Measurements from ENCODE around the gene ZNF140.
A peak's percentile ranks its signal among the peaks of the same experiment; 100 is the strongest.

ZNF140 gene

DNA sequence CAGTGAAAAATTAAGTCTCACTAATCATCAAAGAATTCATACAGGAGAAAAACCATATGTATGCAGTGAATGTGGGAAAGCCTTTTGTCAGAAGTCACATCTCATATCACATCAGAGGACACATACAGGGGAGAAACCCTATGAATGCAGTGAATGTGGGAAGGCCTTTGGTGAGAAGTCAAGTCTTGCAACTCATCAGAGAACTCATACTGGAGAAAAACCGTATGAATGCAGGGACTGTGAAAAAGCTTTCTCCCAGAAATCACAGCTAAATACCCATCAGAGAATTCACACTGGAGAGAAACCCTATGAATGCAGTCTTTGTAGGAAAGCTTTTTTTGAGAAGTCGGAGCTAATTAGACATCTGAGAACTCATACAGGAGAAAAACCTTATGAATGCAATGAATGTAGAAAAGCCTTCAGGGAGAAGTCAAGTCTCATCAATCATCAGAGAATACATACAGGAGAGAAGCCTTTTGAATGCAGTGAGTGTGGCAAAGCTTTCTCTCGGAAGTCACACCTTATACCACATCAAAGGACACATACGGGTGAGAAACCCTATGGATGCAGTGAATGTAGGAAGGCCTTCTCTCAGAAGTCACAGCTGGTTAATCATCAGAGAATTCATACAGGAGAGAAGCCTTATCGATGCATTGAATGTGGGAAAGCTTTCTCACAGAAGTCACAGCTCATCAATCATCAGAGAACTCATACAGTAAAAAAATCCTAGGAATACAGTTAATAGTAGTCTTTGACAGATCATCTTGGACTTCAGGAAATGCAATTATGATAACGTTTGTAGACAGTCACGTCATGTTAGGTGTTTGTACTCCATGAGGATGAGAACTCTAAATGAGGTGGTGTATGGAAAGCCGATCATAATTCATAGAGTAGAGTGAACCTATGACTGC lies 22.3 kb upstream of the ZNF140 start:
- H3K4me3 ChIP-seq (ENCODE audit: control insufficient read depth in 1 of 7, extremely low read depth in 1 of 7, insufficient read depth in 4 of 7, low read depth in 2 of 7, low read length in 6 of 7) = peak overlapping the region in 1 of 7 experiments; percentile 48
- no peaks in the 10 kb centered on the region for H3K4me1 ChIP-seq (ENCODE audit: control extremely low read depth in 1 of 4, control insufficient read depth in 4 of 4, insufficient read depth in 4 of 4, low read length in 3 of 4)
- no peaks in the 10 kb centered on the region for H3K27me3 ChIP-seq (replicated peaks in 2 of 5; ENCODE audit: control insufficient read depth in 4 of 5, insufficient read depth in 5 of 5, low read length in 4 of 5)
- H3K36me3 ChIP-seq (ENCODE audit: control insufficient read depth in 4 of 4, insufficient read depth in 4 of 4, low read length in 3 of 4) = peaks cover 16 to 69% (median 31%) of the 10 kb centered on the region in 4 experiments
- peaks cover 37 to 92% (median 56%) of the 10 kb centered on the region in 5 experiments for H3K9me3 ChIP-seq (ENCODE audit: control extremely low read depth in 1 of 5, control insufficient read depth in 4 of 5, insufficient read depth in 2 of 5, low read depth in 1 of 5, low read length in 4 of 5)
- DNase-seq = peak in 2 of 3 donors; percentile 23 to 29
- 100% methylated on average over 3 of the region's 8 CpGs for WGBS (ENCODE audit: insufficient coverage)
- ChIA-PET CTCF (interaction anchor here (1.3 to 2.1 kb wide), 3 partner anchors 13 to 71 kb away, joined by 3 to 5 read pairs (median 5); no protein-coding TSS in a partner anchor), POLR2A (no interaction called here)
- no peak overlapping the region for H3K27ac ChIP-seq (ENCODE audit: insufficient read depth in 1 of 2, low read depth in 1 of 2, low read length in 2 of 2, poor library complexity in 1 of 2, severe bottlenecking in 2 of 2)

DNA sequence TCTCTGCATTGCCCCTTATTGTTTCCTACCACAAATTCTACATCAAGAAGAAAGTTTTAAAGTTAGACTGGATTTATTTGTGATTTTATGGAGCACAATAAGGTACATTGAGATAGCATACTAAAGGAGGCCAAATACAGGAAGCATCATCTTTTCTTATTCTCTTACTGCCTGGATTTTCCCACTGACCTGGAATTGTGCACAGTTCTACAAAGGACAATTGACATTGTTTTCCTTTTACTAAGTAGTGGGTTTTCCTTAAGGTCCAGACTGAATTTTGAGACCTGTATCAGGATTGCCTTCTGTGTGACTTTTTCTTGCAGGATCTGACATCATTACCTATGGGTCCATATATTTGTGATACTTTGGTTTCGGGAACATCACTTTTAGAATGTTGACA lies 18.8 kb upstream of the ZNF140 start:
- peaks cover 10 to 40% (median 17%) of the 10 kb centered on the region in 4 experiments for H3K36me3 ChIP-seq (ENCODE audit: control insufficient read depth in 4 of 4, insufficient read depth in 4 of 4, low read length in 3 of 4)
- no peaks in the 10 kb centered on the region for H3K27me3 ChIP-seq (replicated peaks in 2 of 5; ENCODE audit: control insufficient read depth in 4 of 5, insufficient read depth in 5 of 5, low read length in 4 of 5)
- ChIA-PET POLR2A (no interaction called here), CTCF (no interaction called here)
- no peak for DNase-seq
- 100% methylated on average over 1 of the region's 1 CpG for WGBS (ENCODE audit: insufficient coverage)
- no peaks in the 10 kb centered on the region for H3K4me1 ChIP-seq (ENCODE audit: control extremely low read depth in 1 of 4, control insufficient read depth in 4 of 4, insufficient read depth in 4 of 4, low read length in 3 of 4)
- peaks cover 37 to 97% (median 74%) of the 10 kb centered on the region in 5 experiments for H3K9me3 ChIP-seq (ENCODE audit: control extremely low read depth in 1 of 5, control insufficient read depth in 4 of 5, insufficient read depth in 2 of 5, low read depth in 1 of 5, low read length in 4 of 5)
- no peak overlapping the region for H3K4me3 ChIP-seq (ENCODE audit: control insufficient read depth in 1 of 7, extremely low read depth in 1 of 7, insufficient read depth in 4 of 7, low read depth in 2 of 7, low read length in 6 of 7)
- H3K27ac ChIP-seq (ENCODE audit: insufficient read depth in 1 of 2, low read depth in 1 of 2, low read length in 2 of 2, poor library complexity in 1 of 2, severe bottlenecking in 2 of 2) = no peak overlapping the region

GRCh38 chr12:133063556-133063955 lies 17.2 kb upstream of the ZNF140 start:
- H3K27ac ChIP-seq (ENCODE audit: insufficient read depth in 1 of 2, low read depth in 1 of 2, low read length in 2 of 2, poor library complexity in 1 of 2, severe bottlenecking in 2 of 2) = no peak overlapping the region
- peaks cover 35 to 93% (median 70%) of the 10 kb centered on the region in 5 experiments for H3K9me3 ChIP-seq (ENCODE audit: control extremely low read depth in 1 of 5, control insufficient read depth in 4 of 5, insufficient read depth in 2 of 5, low read depth in 1 of 5, low read length in 4 of 5)
- POLR2A ChIA-PET = no interaction called here
- no peaks in the 10 kb centered on the region for H3K27me3 ChIP-seq (replicated peaks in 2 of 5; ENCODE audit: control insufficient read depth in 4 of 5, insufficient read depth in 5 of 5, low read length in 4 of 5)
- peaks cover 0 to 26% (median 4%) of the 10 kb centered on the region in 4 experiments for H3K36me3 ChIP-seq (ENCODE audit: control insufficient read depth in 4 of 4, insufficient read depth in 4 of 4, low read length in 3 of 4)
- CTCF ChIA-PET = interaction anchor here (1.1 to 1.3 kb wide), 2 partner anchors 12 to 16 kb away, joined by 3 to 4 read pairs; no protein-coding TSS in a partner anchor
- no peaks in the 10 kb centered on the region for H3K4me1 ChIP-seq (ENCODE audit: control extremely low read depth in 1 of 4, control insufficient read depth in 4 of 4, insufficient read depth in 4 of 4, low read length in 3 of 4)
- no peak overlapping the region for H3K4me3 ChIP-seq (ENCODE audit: control insufficient read depth in 1 of 7, extremely low read depth in 1 of 7, insufficient read depth in 4 of 7, low read depth in 2 of 7, low read length in 6 of 7)
- WGBS (ENCODE audit: insufficient coverage) = 100% methylated on average over 1 of the region's 1 CpG
- no peak for DNase-seq

DNA sequence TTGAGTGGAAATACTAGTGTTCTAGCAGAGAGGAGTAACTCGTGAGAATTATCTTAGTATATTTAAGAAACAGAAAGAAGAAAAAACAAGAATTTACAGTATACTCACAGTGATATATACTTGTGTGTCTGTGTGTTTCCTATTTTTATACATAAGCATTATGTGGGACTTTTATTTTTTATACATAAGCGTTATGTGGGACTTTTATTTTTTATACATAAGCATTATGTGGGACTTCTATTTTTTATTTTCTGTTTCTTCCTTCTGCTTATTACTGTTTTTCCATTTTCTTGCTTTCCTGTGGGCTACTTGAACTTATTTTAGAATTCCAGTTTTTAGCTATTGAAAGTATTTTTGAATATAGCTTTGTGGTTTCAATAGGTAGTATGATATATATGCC lies 6.9 kb upstream of the ZNF140 start:
- H3K27ac ChIP-seq (ENCODE audit: insufficient read depth in 1 of 2, low read depth in 1 of 2, low read length in 2 of 2, poor library complexity in 1 of 2, severe bottlenecking in 2 of 2) = no peak overlapping the region
- no peaks in the 10 kb centered on the region for H3K36me3 ChIP-seq (ENCODE audit: control insufficient read depth in 4 of 4, insufficient read depth in 4 of 4, low read length in 3 of 4)
- no peak overlapping the region for H3K4me3 ChIP-seq (ENCODE audit: control insufficient read depth in 1 of 7, extremely low read depth in 1 of 7, insufficient read depth in 4 of 7, low read depth in 2 of 7, low read length in 6 of 7)
- no CpG with 5 or more reads among the region's 2 CpGs for WGBS (ENCODE audit: insufficient coverage)
- no peaks in the 10 kb centered on the region for H3K27me3 ChIP-seq (replicated peaks in 2 of 5; ENCODE audit: control insufficient read depth in 4 of 5, insufficient read depth in 5 of 5, low read length in 4 of 5)
- POLR2A ChIA-PET = no interaction called here
- H3K4me1 ChIP-seq (ENCODE audit: control extremely low read depth in 1 of 4, control insufficient read depth in 4 of 4, insufficient read depth in 4 of 4, low read length in 3 of 4) = no peaks in the 10 kb centered on the region
- H3K9me3 ChIP-seq (ENCODE audit: control extremely low read depth in 1 of 5, control insufficient read depth in 4 of 5, insufficient read depth in 2 of 5, low read depth in 1 of 5, low read length in 4 of 5) = peaks cover 3 to 78% (median 40%) of the 10 kb centered on the region in 5 experiments
- CTCF ChIA-PET = no interaction called here
- DNase-seq = no peak

DNA sequence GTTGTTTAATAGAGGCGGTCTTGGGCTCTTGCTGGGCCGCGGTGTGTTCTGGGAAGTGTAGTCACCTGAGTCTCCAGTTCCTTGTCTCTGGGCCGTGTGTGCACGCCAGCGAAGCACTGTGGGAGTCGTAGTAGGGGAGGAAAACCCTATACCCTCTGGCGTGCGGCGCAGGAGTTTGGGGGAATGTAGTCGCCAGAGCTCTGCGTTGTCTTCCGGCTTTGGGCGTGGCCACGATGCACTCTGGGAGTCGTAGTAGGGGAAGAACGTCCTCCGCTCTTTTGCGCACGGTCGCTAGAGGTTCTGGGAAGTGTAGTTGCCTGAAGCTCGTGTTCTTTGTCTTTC lies 726 bp upstream of the ZNF140 start:
- Histone ChIP-seq H3K27ac (ENCODE audit: insufficient read depth in 1 of 2, low read depth in 1 of 2, low read length in 2 of 2, poor library complexity in 1 of 2, severe bottlenecking in 2 of 2) (peak overlapping the region; percentile 98 to 99), H3K36me3 (ENCODE audit: control insufficient read depth in 4 of 4, insufficient read depth in 4 of 4, low read length in 3 of 4) (peaks cover 11 to 32% (median 23%) of the 10 kb centered on the region in 4 experiments), H3K27me3 (replicated peaks in 2 of 5; ENCODE audit: control insufficient read depth in 4 of 5, insufficient read depth in 5 of 5, low read length in 4 of 5) (no peaks in the 10 kb centered on the region), H3K4me1 (ENCODE audit: control extremely low read depth in 1 of 4, control insufficient read depth in 4 of 4, insufficient read depth in 4 of 4, low read length in 3 of 4) (peaks cover 0 to 12% (median 9%) of the 10 kb centered on the region in 4 experiments), H3K9me3 (ENCODE audit: control extremely low read depth in 1 of 5, control insufficient read depth in 4 of 5, insufficient read depth in 2 of 5, low read depth in 1 of 5, low read length in 4 of 5) (peaks cover 15 to 63% (median 44%) of the 10 kb centered on the region in 5 experiments), H3K4me3 (ENCODE audit: control insufficient read depth in 1 of 7, extremely low read depth in 1 of 7, insufficient read depth in 4 of 7, low read depth in 2 of 7, low read length in 6 of 7) (peak overlapping the region; percentile 49 to 88 (median 82))
- WGBS (ENCODE audit: insufficient coverage) = under 1% methylated on average over 22 of the region's 22 CpGs
- ChIA-PET CTCF (interaction anchor here (0.7 kb wide), 1 partner anchor 101 kb away, joined by 3 read pairs; the partner anchor contains the start of gene ZNF268), POLR2A (interaction anchor here (1.6 kb wide), 1 partner anchor 50 kb away, joined by 11 read pairs; the partner anchor contains the start of genes ZNF10 and ZNF891)
- peak; percentile 100 for DNase-seq

GRCh38 chr12:133081159-133081780 lies 547 bp downstream of the ZNF140 start:
- Histone ChIP-seq H3K4me1 (ENCODE audit: control extremely low read depth in 1 of 4, control insufficient read depth in 4 of 4, insufficient read depth in 4 of 4, low read length in 3 of 4) (peaks cover 0 to 12% (median 9%) of the 10 kb centered on the region in 4 experiments), H3K36me3 (ENCODE audit: control insufficient read depth in 4 of 4, insufficient read depth in 4 of 4, low read length in 3 of 4) (peaks cover 20 to 44% (median 36%) of the 10 kb centered on the region in 4 experiments), H3K9me3 (ENCODE audit: control extremely low read depth in 1 of 5, control insufficient read depth in 4 of 5, insufficient read depth in 2 of 5, low read depth in 1 of 5, low read length in 4 of 5) (peaks cover 18 to 72% (median 55%) of the 10 kb centered on the region in 5 experiments), H3K27me3 (replicated peaks in 2 of 5; ENCODE audit: control insufficient read depth in 4 of 5, insufficient read depth in 5 of 5, low read length in 4 of 5) (no peaks in the 10 kb centered on the region), H3K27ac (ENCODE audit: insufficient read depth in 1 of 2, low read depth in 1 of 2, low read length in 2 of 2, poor library complexity in 1 of 2, severe bottlenecking in 2 of 2) (peak overlapping the region; percentile 98 to 99), H3K4me3 (ENCODE audit: control insufficient read depth in 1 of 7, extremely low read depth in 1 of 7, insufficient read depth in 4 of 7, low read depth in 2 of 7, low read length in 6 of 7) (peak overlapping the region; percentile 49 to 88 (median 82))
- no peak for DNase-seq
- 39% methylated on average over 4 of the region's 17 CpGs for WGBS (ENCODE audit: insufficient coverage)
- ChIA-PET CTCF (interaction anchor here (0.6 to 1.4 kb wide), 2 partner anchors 50 to 173 kb away, joined by 3 read pairs; no protein-coding TSS in a partner anchor), POLR2A (interaction anchor here (0.9 to 1.6 kb wide), 2 partner anchors 49 to 100 kb away, joined by 3 to 11 read pairs; partner anchors contain the start of genes ZNF10, ZNF268 and ZNF891)
